Medulla oblongata (tissue), 1 donor: ENCODE measurements around the gene ADGRG6.

Experiments used
- DNase-seq: peaks from one replicate; pipeline ENCODE4 v3.0.0-alpha.2; 2015; ENCODE audit errors: extremely low spot score

Gene ADGRG6

DNA sequence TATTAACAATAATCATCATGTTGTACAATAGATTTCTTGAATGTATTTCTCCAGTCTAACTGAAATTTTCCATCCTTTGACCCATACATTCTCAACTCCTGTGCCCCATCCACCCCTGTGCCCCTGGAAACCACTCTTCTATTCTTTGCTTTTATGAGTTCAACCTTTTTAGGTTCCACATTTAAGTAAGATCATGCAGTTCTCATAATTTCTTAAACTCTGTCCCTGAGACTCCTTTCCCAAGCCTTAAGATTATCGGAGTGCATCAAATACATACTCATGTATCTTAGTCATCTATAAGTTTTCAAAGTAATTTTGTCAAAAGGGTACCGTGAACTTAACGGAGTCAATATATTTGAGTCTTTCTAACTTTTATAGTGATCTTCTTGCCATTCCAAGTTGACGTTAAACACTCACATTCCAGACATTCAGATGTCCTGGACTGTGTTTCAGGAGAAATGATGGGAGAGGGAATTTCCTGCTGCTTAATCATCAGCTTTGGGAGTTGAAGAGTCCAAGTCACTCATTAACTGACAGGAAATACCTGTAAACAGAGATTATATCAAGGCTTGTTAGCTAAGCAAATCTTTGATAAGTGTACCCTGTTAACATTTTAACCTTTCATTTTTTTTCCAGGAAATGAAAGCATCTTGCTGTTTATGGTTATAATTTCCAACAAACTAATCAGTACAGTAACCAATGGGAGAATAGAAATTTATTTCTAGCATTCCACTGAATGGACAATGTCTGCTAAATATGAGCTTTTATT is 73.3 kb downstream of the ADGRG6 start:
- no peak for DNase-seq

- DNase-seq, result no peak
These were observed 74.3 kb downstream of the ADGRG6 start for GRCh38 chr6:142376115-142376514.

DNA sequence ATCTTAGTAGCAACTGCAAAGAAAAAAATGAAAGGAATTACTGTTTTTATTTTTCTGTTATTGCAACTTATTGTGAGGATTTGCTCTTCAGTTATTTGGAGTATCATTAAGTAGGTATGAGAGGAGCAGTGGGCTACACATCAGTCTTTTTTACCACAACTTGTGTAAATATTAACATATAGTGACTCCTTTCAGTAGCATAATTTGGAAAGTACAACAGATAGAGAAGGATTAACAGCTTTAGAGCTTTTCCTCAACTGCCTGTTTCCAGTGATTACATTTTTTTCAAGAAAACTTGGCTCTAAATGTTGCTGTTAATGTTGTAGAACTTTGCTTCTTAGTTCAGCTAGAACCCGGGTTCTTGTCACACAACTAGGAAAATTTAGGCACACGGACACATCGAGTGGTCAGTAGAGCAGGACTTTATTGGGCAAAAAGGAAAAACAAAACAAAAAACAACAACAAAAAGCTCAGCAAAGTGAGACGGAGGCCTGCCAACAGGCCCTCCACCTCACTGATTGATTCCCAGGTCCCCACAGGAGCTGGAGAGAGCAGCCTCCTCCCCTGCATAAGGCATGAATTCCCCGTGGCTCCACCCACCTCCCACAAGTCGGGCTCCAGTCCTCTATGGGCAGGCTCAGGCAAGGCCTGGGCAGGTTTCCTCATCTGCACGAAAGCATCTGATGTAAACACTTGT is 75.1 kb downstream of the ADGRG6 start:
- no peak for DNase-seq

DNA sequence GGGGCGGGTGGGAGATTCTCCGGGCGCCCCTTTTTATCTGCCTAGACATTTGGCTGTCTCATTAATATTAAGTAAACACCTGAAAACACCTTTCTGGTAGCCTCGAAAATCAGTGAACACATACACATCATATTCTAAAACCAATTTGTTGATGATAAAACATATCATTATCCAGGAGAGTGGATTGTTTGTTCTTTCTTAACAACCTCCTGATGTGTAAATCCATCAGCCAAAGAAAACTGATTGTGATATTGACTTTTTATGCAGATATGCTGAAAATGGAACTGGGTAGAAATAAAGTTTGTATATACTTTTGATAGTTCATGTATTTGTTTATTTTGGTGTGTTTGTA is 75.7 kb downstream of the ADGRG6 start:
- no peak for DNase-seq

DNA sequence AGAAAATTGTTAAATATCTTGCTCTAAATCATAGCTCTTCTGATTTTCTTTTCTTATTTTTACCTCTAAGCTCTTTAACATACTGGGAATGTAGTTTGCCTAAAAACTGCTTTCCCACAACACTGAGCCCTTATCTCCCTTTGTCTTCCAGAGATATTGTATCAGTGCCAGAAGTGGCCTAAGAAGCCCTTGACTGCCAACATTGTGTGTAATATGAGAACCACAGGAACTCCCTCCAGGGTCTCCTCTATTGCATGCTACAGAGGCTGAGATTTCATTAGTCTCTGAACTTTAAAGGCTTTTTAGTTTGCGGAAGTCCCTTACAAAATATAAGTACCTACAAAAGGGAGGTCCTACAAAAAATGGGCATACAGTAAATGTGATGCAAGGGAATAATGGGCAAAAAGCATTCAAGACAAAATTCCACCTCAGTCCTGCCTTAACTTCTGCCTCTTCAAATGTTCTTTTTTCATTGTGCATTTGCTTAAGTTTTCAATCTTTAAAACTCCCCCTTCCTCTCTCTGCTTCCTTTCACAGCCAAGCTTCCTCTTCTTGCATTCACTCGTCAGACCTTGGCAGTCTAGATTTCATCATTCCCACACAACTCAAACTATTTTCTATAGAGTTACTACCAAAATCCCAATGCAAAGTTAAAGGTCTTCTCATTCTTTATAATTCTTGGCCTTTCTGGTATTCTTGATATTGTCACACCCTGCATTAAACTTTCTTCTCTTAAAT is 76.5 kb downstream of the ADGRG6 start:
- peak; percentile 50 for DNase-seq

- DNase-seq, result peak; percentile 40
These were observed 78.8 kb downstream of the ADGRG6 start for GRCh38 chr6:142380626-142381025.

DNA sequence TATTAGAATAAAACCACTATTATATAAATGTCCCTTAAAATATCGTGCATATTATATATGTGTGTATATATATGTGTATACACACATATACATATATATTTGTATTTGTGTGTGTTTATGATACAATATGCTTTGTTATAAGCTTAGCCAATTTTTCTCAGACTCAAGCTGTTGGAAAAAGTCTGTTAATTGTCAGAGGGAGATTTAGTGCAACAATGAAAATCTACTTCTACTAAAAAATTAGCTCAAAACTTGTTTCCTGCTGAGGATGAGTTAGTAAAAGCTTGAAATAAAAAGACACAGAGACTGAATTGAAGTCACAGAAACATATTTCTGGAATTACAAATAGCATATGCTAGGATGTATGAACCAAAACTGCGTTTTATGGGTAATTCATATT is 79.4 kb downstream of the ADGRG6 start:
- no peak for DNase-seq

- no peak for DNase-seq
These were observed 80.1 kb downstream of the ADGRG6 start for GRCh38 chr6:142381845-142382378.

DNA sequence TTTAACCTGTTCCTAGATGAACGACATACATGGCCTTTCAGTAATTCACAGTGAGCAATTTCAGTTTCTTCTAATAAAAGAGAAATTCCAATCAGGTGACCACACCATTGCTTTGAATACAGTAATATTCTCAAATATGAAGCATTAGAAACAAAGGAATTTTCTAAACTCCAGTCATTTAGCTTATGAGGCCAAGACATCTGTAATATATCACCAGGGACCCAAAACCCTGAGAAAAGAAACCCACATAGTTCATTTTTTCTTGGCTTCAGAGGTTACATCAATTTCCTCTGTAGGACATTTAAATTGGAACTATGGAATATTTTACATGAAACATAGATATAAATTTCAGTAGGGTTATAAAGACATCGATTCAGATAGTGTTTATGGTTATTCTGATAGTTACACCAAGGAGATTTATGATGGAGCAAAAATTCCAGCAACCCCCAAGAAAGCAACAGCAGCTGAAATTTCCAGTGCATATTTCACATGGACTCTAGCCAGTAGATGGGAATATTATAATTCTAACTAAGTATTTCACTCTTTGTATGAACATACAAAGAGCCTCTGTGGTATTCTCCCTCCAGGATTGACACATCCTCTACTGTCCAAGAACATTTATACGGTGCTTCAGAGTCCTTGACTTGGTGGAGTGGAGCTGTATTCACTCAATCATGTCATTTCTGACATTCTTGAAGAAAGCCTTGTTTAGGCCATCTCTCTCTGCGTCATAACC is 82.9 kb downstream of the ADGRG6 start:
- DNase-seq, result no peak

DNA sequence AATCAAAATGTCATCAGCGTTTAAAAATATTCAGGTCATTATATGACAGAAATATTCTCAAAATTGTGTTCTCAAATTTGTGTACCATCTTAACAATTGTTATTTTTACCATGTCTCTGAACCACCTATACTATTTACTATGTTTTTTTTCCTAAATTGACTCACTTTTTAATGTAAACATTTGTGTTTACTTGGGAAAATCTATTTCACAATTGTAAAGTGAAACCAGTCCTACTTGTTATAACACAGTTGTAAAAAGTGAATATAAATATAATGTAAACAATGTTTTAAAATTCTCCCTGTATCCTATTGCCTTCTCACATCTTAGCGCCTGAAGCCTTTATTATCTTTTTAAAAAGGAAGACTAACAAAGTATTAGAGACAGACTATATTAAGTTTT is 83.5 kb downstream of the ADGRG6 start:
- no peak for DNase-seq

DNA sequence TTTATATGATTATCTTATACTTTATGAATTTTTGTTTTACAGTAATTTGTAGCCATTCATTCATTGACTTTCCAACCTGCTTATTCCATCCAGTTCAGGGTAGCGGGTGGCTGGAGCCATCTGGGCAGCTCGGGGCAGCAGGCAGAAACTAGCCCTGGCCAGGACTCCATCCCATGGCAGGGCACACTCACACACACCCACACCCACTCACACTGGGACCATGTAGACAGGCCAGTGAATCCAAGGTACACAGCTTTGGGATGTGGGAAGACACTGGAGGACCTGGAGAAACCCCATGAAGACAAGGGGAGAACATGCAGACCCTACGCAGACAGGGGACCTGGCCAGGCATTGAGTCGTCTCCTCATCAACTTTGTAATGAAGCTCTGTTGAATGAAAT is 84.8 kb downstream of the ADGRG6 start:
- DNase-seq, result no peak

DNA sequence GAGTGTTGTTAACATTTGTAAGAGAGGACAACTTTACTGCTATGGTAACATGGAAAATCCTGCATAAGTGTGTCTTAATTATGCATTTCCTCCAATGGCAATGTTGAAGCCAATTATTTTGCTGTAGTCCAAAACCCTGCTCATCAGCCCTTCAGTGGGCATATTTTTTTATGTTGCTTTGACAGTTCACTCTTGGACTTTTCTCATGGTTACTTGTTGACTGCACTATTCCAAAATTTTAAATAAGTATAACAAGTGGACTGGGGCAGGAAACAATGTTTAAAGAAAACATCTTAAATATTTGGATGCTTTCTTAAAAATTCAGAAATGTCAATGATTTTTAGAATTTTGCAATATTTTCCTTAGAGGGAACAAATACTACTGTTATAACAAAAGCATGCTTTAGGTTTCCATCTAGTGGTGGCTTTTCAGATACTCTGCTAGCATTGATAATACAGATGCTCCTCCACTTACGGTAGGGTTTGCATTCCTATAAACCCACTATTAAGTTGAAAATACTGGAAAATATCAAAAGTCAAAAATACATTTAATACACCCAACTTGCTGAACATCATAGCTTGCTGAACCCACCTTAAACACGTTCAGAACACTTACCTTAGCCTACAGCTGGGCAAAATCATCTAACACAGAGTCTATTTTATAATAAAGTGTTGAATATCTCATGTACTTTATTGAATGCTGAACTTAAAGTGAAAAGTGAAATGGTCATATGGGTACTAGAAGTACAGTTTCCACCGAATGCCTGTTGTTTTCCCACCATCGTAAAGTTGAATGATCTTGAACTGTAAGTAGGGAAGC is 86.4 kb downstream of the ADGRG6 start:
- DNase-seq, result peak; percentile 72

- no peak for DNase-seq
These were observed 93.5 kb downstream of the ADGRG6 start for GRCh38 chr6:142395266-142395665.

- no peak for DNase-seq
These were observed 94.0 kb downstream of the ADGRG6 start for GRCh38 chr6:142395768-142396231.

DNA sequence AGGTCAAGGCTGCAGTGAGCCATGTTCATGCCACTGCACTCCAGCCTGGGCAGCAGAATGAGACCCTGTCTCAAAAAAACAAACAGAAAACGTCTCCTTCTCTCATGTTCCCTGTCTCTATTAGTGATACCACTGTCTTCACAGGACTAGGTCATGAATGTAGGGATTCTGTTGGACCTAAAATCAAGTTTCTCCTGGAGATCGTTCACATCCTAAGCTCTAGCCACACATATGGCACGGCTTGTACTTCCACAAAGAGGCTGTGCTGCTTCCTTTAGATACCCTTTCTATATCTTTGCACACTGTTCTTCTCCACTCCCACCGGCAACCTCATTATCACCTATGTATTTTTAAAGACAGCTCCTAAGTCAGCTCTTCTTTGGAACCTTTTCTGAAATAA is 96.5 kb downstream of the ADGRG6 start:
- DNase-seq, result no peak

- DNase-seq, result no peak
These were observed 97.9 kb downstream of the ADGRG6 start for GRCh38 chr6:142399739-142400138.

DNA sequence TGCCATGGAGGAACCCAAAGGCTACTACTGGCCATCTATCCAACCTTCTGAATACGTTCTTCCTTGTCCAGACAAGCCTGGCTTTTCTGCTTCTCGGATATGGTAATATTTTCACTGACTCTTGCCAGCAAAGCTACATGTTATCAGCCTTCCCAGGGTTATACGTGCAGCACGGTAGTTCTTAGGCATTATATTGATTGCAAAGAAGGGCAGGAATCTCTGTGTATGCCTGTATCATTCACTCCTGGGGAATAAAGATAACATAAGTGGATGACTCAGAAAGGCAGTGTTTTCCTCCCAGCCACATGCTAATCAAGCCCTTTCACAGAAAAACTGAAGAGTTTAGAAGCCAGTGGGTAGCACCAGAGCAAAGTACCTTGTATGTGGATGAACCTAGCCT is 98.7 kb downstream of the ADGRG6 start:
- DNase-seq, result no peak

GRCh38 chr6:142401838-142402237 is 100.0 kb downstream of the ADGRG6 start:
- DNase-seq, result no peak

- DNase-seq, result no peak
These were observed 102.9 kb downstream of the ADGRG6 start for GRCh38 chr6:142404751-142405150.

DNA sequence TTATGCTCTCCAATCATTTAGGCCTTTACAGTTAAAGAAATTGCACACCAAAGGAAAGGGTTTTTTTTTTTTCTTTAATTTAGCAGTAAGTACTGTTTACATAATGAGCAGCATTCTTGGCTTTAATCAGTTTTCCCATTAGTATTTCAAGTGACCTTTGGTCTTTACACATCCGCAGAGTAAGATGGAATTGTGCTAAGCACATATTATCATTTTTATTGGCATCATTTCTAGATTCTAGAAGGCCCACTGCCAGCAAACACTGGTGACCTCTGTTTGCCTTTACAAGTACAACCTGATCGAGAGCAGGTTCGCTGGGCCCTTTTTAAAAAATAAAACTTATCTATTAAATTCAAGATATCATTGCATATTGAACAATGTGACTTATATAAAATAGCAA is 104.3 kb downstream of the ADGRG6 start:
- DNase-seq, result no peak
